Stomach (tissue), 4 donors: Measurements from ENCODE around the gene FAM47E.

ENCODE experiments used
- EP300 ChIP-seq: sonication (generic); formaldehyde crosslinking; IDR thresholded peaks from one replicate; pipeline ENCODE4 v1.6.1; 2017; ENCODE audit warnings: antibody characterized with exemption
- TF ChIP-seq, protein P1 (sequence below), 7 experiments: fragments of 450-650 bp in 4 of 7; fragments of 200-600 bp in 3 of 7; sonication (generic) in 3 of 7; IDR thresholded peaks; one replicate each; pipeline ENCODE4 v1.5.1; 2016 to 2019; ENCODE audit warnings: antibody characterized with exemption in 7 of 7, control low read depth in 2 of 7, mild to moderate bottlenecking in 1 of 7

DNA sequence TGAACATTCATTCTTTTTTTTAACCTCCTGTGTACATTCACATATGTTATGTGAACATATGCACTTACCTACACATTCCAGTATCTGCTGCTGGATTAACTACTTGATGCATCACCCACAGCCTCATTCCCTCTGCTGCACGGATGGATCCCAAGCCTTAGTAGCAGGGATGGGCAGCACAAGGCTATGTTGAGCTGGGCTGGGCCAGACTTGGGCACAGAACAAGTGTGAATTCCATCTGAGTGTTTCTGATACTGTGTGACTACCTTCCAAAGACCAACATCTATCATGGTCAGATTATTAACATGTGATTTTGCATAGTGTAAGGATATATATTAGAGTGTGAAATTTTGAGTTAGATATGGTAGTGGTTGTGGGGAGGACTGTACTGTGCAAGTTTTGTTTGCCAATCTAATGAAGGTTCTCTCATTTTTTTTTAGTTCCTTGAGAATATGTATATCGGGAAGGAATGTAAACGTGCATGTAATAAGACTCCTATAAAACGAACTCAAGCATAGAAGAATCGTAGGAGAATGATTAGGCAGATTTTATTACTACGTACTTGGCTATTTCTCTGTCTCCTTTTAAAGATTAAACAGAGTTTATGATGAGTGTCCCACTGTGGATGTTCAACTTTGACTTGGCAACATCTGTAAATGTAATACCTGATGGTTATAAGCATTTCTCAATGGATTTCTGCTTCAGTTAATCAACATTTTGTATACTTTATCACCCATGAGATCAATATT is 31.6 kb downstream of the FAM47E start:
- TF ChIP-seq, protein P1, sequence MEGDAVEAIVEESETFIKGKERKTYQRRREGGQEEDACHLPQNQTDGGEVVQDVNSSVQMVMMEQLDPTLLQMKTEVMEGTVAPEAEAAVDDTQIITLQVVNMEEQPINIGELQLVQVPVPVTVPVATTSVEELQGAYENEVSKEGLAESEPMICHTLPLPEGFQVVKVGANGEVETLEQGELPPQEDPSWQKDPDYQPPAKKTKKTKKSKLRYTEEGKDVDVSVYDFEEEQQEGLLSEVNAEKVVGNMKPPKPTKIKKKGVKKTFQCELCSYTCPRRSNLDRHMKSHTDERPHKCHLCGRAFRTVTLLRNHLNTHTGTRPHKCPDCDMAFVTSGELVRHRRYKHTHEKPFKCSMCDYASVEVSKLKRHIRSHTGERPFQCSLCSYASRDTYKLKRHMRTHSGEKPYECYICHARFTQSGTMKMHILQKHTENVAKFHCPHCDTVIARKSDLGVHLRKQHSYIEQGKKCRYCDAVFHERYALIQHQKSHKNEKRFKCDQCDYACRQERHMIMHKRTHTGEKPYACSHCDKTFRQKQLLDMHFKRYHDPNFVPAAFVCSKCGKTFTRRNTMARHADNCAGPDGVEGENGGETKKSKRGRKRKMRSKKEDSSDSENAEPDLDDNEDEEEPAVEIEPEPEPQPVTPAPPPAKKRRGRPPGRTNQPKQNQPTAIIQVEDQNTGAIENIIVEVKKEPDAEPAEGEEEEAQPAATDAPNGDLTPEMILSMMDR (IDR thresholded peaks at IDR 0.05) = no peak
- no peak for TF ChIP-seq EP300
